Cortex of kidney (tissue), 1 donor: ENCODE measurements around the gene NBEA.

Experiments
- DNase-seq: peaks from one replicate; lab custom pipeline; 2025; lab: John Stamatoyannopoulos, UW

Gene NBEA

GRCh38 chr13:35594096-35594495, 652.0 kb downstream of the NBEA start:
- no peak for DNase-seq

GRCh38 chr13:35595181-35595580, 653.1 kb downstream of the NBEA start:
- no peak for DNase-seq

GRCh38 chr13:35596321-35597030, 654.4 kb downstream of the NBEA start:
- DNase-seq = no peak

GRCh38 chr13:35597451-35597850, 655.4 kb downstream of the NBEA start:
- DNase-seq = no peak

- no peak for DNase-seq
Observed at GRCh38 chr13:35598233-35598632, 656.2 kb downstream of the NBEA start.

GRCh38 chr13:35598790-35599369, 656.8 kb downstream of the NBEA start:
- no peak for DNase-seq

GRCh38 chr13:35599384-35599783, 657.3 kb downstream of the NBEA start:
- DNase-seq = no peak

GRCh38 chr13:35600137-35600536, 658.1 kb downstream of the NBEA start:
- no peak for DNase-seq

- DNase-seq = no peak
Observed at GRCh38 chr13:35603593-35604285, 661.7 kb downstream of the NBEA start.

- DNase-seq = no peak
Observed at GRCh38 chr13:35614666-35615065, 672.6 kb downstream of the NBEA start.

GRCh38 chr13:35617420-35617819, 675.4 kb downstream of the NBEA start:
- no peak for DNase-seq

GRCh38 chr13:35618565-35619083, 676.6 kb downstream of the NBEA start:
- no peak for DNase-seq

GRCh38 chr13:35621989-35622388, 679.9 kb downstream of the NBEA start:
- DNase-seq = no peak

- DNase-seq = no peak
Observed at GRCh38 chr13:35629026-35629425, 687.0 kb downstream of the NBEA start.

- DNase-seq = no peak
Observed at GRCh38 chr13:35630551-35631275, 688.6 kb downstream of the NBEA start.

- DNase-seq = no peak
Observed at GRCh38 chr13:35631666-35632065, 689.6 kb downstream of the NBEA start.

GRCh38 chr13:35643625-35644024, 701.6 kb downstream of the NBEA start:
- no peak for DNase-seq

- DNase-seq = no peak
Observed at GRCh38 chr13:35646056-35646774, 704.1 kb downstream of the NBEA start.

GRCh38 chr13:35648201-35648600, 706.1 kb downstream of the NBEA start:
- no peak for DNase-seq

GRCh38 chr13:35649162-35649561, 707.1 kb downstream of the NBEA start:
- no peak for DNase-seq

GRCh38 chr13:35659796-35660195, 717.7 kb downstream of the NBEA start:
- no peak for DNase-seq

GRCh38 chr13:35664747-35665146, 722.7 kb downstream of the NBEA start:
- no peak for DNase-seq
